ENCODE data around the gene PIK3CA.
"Not testable (repeated sequence)": the region's sequence is repeated elsewhere in the genome, so short reads cannot be mapped to it uniquely, and the experiment has no call there.

GRCh38 chr3:179242859-179243258 lies 94.7 kb downstream of the PIK3CA start:
- TF ChIP-seq CTCF, POLR2A (IDR thresholded peaks at IDR 0.05): not testable (repeated sequence)
